GM19397 (cell line): Measurements from ENCODE around the gene FHIT.

Source experiments
- ATAC-seq: cut with Tn5 transposase; IDR thresholded peaks from one replicate; pipeline ENCODE4 v1.9.1; 2021; ENCODE audit warnings: mild to moderate bottlenecking, moderate library complexity; ENCODE audit not compliant: unreplicated experiment

FHIT gene

GRCh38 chr3:60867200-60867599, 384.1 kb downstream of the FHIT start:
- ATAC-seq: no peak

GRCh38 chr3:60856257-60857046, 394.8 kb downstream of the FHIT start:
- no peak for ATAC-seq

GRCh38 chr3:60855250-60855649, 396.0 kb downstream of the FHIT start:
- ATAC-seq: no peak

GRCh38 chr3:60854791-60855190, 396.5 kb downstream of the FHIT start:
- ATAC-seq: no peak

GRCh38 chr3:60847791-60848190, 403.5 kb downstream of the FHIT start:
- no peak for ATAC-seq

- ATAC-seq: no peak
These were observed 407.0 kb downstream of the FHIT start for GRCh38 chr3:60844256-60844655.

- no peak for ATAC-seq
These were observed 409.9 kb downstream of the FHIT start for GRCh38 chr3:60841355-60841754.

GRCh38 chr3:60839246-60839645, 412.0 kb downstream of the FHIT start:
- ATAC-seq: no peak

- ATAC-seq: no peak
These were observed 415.5 kb downstream of the FHIT start for GRCh38 chr3:60835796-60836195.

- no peak for ATAC-seq
These were observed 422.2 kb downstream of the FHIT start for GRCh38 chr3:60829058-60829457.

GRCh38 chr3:60827666-60828065, 423.6 kb downstream of the FHIT start:
- no peak for ATAC-seq

- ATAC-seq: no peak
These were observed 424.7 kb downstream of the FHIT start for GRCh38 chr3:60826511-60826910.

GRCh38 chr3:60812502-60812901, 438.8 kb downstream of the FHIT start:
- no peak for ATAC-seq

- ATAC-seq: no peak
These were observed 440.4 kb downstream of the FHIT start for GRCh38 chr3:60810881-60811280.

- ATAC-seq: no peak
These were observed 441.2 kb downstream of the FHIT start for GRCh38 chr3:60809857-60810610.

GRCh38 chr3:60803216-60804173, 447.8 kb downstream of the FHIT start:
- ATAC-seq: no peak

GRCh38 chr3:60801307-60801706, 449.9 kb downstream of the FHIT start:
- ATAC-seq: no peak

GRCh38 chr3:60798456-60798855, 452.8 kb downstream of the FHIT start:
- ATAC-seq: no peak

GRCh38 chr3:60792249-60792852, 458.9 kb downstream of the FHIT start:
- no peak for ATAC-seq

- no peak for ATAC-seq
These were observed 463.1 kb downstream of the FHIT start for GRCh38 chr3:60788185-60788584.

- ATAC-seq: no peak
These were observed 469.3 kb downstream of the FHIT start for GRCh38 chr3:60781935-60782334.
